NCI-H2171 (cell line): ENCODE results near the gene GFRA4.
A peak's percentile ranks its signal among the peaks of the same experiment; 100 is the strongest.

Experiments used
- DNase-seq: peaks from one replicate; lab custom pipeline; 2025; lab: John Stamatoyannopoulos, UW

Gene GFRA4

GRCh38 chr20:3674447-3674846 lies 11.2 kb upstream of the GFRA4 start:
- DNase-seq = no peak

DNA sequence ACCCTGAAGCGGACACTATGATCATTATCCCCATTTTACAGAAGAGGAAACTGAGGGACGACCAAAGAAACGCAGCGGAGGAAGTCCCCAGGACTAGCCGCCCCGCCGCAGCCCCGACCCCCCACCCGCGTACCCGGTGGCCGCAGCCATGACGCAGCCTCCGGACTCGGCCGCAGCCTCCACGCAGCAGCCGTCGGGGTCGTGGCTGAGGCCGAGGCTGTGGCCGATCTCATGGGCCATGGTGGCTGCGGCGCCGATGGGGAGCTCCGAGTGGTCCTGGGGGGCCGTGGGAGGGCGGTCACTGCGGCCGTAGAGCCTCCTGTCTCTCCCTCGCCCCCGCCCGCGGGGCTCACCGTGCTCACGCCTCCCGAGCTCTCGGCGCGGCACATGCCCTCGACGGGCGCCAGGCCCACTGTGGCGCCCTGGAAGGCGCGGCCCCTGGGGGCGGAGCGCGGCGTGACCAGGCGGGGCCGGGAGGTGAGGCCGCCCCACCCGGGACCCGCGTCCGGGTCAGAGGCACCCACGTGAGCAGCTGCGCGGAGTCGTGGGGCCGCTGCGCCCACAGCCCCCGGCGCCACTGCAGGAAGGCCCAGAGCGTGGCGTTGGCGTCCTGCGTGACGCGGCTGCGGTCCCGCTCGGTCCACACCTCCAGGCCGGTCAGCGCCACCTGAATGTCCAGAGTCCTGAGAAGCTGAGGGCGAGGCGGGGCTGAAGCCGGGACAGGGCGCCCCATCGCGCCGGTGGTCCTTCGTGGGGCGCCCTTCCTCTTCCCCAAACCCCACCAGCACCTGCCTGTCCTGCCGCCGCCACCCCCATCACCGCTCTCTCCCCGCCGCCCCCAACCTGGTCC lies 10.2 kb upstream of the GFRA4 start:
- no peak for DNase-seq

GRCh38 chr20:3672547-3673171 lies 9.5 kb upstream of the GFRA4 start:
- no peak for DNase-seq

DNA sequence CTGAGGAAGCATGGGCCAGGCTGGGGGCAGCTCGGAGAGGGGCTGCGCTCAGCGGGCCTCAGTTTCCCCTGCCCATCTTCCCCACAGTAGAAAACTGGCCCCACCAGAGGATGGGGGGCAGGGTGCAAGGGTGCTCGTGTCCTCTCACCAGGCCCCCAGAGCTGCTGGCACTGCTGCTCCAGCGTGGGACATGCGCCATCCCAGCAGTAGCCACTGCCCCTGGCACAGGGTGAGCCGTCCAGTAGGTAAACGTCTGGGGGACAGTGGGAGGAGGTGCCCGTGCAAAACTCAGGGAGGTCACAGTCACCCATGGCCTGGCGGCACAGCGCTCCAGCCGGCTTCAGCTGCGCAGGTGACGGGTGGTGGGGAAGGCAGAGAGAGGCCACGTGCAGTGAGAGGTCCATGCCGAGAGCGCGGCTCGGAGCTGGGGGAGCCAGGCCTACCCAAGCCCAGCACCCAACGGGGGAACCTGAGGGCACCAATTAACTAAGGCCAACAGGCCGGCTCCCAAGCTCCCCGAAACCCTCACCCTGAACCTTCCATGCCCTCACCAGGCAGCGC lies 8.9 kb upstream of the GFRA4 start:
- no peak for DNase-seq

- DNase-seq = no peak
Observed at GRCh38 chr20:3670945-3671344, 7.7 kb upstream of the GFRA4 start.

- no peak for DNase-seq
Observed at GRCh38 chr20:3670511-3670910, 7.3 kb upstream of the GFRA4 start.

GRCh38 chr20:3669710-3670367 lies 6.6 kb upstream of the GFRA4 start:
- no peak for DNase-seq

GRCh38 chr20:3667434-3668037 lies 4.3 kb upstream of the GFRA4 start:
- no peak for DNase-seq

DNA sequence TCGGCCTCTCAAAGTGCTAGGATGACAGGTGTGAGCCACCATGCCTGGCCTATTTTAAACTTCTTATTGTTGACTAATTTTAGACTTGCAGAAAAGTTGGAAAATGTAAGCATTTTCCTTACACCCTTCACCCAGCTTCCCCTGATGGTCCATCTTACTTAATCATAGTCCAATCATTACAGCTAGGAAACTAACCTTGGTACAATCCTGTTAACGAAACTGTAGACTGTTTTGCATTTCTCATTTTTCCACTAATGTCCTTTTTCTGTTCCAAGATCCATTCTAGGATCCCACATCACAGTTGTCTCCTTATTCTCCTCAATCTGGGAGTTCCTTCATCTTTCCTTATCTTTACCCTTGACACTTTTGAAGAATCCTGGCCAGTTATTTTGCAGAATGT lies 659 bp upstream of the GFRA4 start:
- no peak for DNase-seq

DNA sequence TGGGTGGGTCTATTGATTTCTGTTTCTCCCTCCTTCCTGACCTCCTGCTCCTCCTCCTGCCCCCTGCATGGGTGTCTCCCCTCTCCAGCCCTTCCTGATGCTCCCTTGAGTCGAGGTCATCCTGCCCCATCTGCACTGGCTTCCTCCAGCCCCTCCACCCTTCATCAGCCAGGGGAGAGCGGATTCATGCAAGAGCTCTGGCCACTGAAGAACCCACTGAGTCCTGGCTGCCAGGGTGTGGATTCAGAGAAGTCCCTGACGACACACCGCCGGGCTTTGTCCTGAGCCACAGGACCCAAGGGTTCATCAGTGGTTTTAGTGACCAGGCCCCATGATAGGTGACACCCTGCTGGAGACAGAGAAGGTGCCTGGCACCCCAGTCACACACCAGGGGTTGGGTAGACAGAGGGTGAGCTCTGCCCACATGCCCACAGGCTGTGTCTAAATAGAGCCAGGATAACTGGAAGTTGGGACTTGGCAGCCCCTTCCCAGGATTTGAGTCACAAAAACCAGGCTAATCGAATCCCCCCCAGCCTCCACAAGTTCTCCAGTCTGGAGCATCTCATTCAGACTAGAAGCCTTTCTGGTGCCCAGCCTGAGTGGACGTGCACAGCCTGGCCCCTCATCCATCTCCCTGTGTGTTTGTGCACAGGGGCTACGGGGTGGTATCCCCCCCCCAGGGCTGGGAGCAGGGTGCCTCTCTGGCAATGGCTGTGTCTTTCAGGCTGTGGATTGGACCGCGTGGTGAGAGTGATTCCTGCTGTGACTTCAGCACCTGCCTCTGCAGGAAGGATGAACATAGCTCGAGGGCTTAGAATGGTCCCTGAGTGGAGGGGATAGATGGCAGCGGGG lies 1.2 kb downstream of the GFRA4 start:
- DNase-seq = no peak

DNA sequence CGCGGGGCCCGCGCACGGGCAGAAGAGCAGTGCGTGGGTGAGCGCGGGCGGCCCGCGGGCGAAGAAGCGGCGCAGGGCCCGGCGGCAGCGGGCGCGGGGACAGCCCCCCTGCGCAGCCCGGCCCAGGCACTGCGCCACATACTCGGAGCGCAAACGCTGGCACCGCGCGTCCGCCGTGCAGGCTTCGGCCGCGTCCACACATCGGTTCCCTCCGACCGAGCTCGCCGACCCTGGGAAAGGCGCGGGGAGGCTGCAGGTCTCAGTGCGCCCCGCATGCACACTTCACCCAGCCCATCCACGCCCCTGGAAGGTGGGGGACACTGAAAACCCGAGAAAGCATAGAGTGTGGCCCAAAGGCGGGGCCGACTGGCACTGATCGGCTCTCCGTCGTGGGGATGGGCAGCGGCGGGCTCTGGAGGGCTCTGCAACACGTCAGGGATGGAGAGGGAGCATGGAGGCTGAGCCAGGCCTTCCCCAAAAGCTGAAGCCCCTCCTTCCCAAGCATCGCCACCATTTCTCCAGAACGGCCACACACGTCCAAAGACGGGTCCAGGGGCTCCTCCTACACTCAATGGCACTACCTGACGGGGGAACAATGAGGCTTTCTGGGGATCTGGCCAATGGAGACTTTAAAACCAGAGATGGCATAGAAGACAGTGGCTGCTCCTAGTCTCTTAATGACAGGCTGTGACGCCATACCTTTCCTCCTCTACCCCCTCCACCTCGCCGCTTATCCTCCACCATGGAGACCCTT lies 2.0 kb downstream of the GFRA4 start:
- DNase-seq = no peak

- DNase-seq = no peak
Observed at GRCh38 chr20:3660262-3661059, 2.7 kb downstream of the GFRA4 start.

GRCh38 chr20:3659492-3660261 lies 3.5 kb downstream of the GFRA4 start:
- no peak for DNase-seq

DNA sequence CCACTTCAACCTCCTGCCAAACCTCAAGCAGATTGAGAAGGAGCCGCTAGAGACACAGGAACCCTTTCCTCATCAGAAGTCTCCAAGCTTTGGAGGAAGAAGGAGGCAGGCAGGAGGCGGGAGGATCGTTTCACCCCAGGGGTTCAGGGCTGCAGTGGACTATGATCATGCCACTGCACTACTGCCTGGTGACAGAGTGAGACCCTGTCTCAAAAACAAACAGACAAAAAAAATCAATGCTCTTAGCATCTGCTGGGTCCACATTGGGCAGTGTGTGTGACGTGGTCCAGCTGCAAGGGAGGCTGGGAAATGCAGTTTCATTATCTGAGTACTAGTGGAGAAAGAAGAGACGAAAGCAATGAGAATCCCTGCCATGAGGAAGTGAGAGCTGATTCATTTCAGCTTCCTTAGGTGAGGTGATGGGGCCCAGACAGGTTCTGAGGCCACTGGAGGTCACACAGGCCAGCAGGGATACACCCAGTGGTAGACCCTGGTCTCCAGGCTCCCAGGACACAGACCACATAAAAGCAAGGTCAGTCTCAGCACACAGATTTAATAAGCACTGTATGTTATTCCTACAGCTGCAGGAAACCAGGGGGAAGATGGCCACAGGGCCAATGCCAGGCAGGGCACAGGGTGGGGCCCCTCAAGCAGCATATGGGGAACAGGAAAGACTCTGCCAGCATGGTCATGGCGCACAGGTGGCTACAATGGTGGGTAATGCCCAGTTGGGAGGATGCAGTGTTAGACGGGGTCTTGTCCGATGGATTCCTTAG lies 4.3 kb downstream of the GFRA4 start:
- DNase-seq = no peak

DNA sequence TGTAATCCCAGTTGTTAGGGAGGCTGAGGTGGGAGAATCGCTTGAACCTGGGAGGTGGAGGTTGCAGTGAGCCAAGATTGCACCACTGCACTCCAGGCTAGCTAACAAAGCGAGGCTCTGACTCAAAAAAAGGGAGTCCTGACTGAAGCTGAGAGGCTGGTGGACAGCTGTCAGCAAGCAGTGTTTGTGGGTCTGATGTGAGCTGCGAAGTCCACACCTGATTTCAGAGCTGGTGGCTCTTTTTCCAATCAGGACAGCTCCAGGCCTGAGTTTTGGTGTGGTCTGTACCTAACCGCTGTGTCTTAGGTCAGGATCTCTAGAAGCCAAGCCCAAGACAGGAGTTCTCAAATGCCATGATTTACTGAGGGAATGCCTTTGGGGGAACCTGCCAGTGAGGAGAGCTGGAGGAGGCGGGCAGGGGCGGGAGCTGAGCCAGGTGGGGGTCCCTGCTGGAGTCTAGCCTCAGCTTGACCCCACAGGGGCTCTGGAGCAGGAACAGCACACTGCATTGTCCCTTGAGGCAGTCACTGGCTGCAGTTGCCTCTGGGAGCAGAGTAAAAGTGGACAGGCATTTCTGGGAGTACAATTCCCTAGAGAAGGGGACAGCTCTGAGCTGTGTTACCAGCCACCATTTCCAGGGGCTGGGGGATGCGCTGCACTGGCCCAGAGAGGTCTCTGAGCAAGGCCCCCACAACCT lies 5.0 kb downstream of the GFRA4 start:
- DNase-seq = no peak

- no peak for DNase-seq
Observed at GRCh38 chr20:3655131-3655405, 8.1 kb downstream of the GFRA4 start.

- peak; percentile 15 for DNase-seq
Observed at GRCh38 chr20:3654326-3655130, 8.7 kb downstream of the GFRA4 start.
